GM19395 (cell line): Measurements from ENCODE around the gene IER3.
"Not testable (repeated sequence)": the region's sequence is repeated elsewhere in the genome, so short reads cannot be mapped to it uniquely, and the experiment has no call there.

Experiments used
- ATAC-seq: cut with Tn5 transposase; IDR thresholded peaks from one replicate; pipeline ENCODE4 v1.9.1; 2021; ENCODE audit warnings: mild to moderate bottlenecking, moderate library complexity; ENCODE audit not compliant: unreplicated experiment

IER3 gene

DNA sequence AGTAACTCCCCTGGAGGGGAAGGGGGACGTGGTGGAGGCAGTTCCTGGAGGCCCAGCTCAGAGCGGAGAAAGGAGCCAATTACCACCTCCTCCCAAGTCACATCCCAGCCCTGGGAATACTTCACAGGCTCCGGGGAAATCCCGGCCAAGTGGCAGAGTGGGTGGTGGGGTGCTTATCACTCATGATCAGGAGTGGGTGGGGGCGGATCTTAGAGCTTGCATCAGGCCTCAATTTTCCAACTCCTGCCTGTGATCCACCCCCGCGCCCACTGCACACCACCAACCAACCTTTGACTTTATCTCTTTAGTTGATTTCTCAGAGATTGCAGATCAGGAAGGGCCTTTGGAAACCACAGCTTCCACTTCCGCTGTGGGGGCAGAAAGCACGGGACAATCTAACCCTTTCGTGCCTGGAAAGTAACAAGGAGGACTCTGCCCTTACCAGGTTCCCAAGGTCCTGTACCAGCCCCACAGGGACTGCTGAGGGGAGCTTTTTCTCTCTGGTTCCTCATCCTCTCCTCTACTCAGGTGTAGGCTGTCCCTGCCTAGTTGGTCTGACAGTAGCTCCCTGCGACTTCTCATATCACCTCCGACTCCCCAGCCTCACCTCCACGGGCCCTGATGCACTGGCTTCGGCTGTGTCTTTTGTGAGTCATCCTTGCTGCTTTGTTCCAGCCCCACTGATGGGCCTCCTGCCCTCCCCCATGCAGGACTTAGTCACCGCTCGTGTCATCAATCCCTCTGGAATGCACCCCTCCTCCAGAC is 24.9 kb upstream of the IER3 start:
- ATAC-seq: no peak

- no peak for ATAC-seq
These were observed 24.3 kb upstream of the IER3 start for GRCh38 chr6:30768634-30769087.

- ATAC-seq: no peak
These were observed 23.6 kb upstream of the IER3 start for GRCh38 chr6:30767944-30768301.

GRCh38 chr6:30767158-30767943 is 23.0 kb upstream of the IER3 start:
- peak; percentile 69 for ATAC-seq

- ATAC-seq: no peak
These were observed 22.3 kb upstream of the IER3 start for GRCh38 chr6:30766461-30767157.

DNA sequence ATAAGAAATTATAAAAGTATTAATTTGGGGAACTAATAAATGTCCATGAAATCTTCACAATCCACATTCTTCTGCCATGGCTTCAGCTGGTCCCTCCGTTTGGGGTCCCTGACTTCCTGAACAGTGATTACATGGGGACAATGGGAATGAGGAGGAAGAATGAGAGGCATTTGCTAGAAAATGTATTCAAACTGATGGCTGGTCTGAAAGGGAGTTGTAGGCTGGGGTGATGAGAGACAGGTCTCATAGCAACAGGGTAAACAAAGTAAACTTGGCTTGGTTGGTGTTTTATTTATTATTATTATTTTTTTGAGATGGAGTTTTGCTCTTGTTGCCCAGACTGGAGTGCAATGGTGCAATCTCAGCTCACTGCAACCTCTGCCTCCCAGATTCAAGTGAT is 21.1 kb upstream of the IER3 start:
- ATAC-seq: not testable (repeated sequence)

GRCh38 chr6:30764490-30765043 is 20.2 kb upstream of the IER3 start:
- not testable (repeated sequence) for ATAC-seq

GRCh38 chr6:30763618-30764489 is 19.5 kb upstream of the IER3 start:
- ATAC-seq: no peak

GRCh38 chr6:30763155-30763617 is 18.8 kb upstream of the IER3 start:
- no peak for ATAC-seq

GRCh38 chr6:30761791-30762429 is 17.6 kb upstream of the IER3 start:
- no peak for ATAC-seq

GRCh38 chr6:30760549-30760948 is 16.2 kb upstream of the IER3 start:
- no peak for ATAC-seq

DNA sequence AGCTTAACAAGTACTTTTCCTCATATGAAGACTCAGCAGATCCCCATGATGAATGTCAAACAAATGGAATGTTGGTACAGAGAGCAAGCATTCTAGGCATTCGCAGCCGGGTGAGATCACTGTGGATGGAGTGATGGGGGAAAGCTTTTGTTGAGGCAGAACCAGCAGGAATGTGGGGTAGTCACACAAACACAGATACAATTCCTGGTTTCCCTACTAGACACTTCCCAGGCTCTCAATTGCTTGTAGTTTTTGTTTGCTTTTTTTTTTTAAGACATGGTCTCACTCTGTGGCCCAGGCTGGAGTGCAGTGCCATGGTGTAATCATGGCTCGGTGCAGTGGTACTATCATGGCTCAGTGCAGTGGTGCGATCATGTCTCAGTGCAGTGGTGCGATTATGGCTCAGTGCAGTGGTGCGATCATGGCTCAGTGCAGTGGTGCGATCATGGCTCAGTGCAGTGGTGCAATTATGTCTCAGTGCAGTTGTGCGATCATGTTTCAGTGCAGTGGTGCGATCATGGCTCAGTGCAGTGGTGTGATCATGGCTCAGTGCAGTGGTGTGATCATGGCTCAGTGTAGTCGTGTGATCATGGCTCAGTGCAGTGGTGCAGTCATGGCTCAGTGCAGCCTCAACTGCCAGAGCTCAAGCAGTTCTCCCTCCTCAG is 15.4 kb upstream of the IER3 start:
- no peak for ATAC-seq

- ATAC-seq: no peak
These were observed 13.0 kb upstream of the IER3 start for GRCh38 chr6:30757261-30757904.

- not testable (repeated sequence) for ATAC-seq
These were observed 12.2 kb upstream of the IER3 start for GRCh38 chr6:30756405-30757003.

DNA sequence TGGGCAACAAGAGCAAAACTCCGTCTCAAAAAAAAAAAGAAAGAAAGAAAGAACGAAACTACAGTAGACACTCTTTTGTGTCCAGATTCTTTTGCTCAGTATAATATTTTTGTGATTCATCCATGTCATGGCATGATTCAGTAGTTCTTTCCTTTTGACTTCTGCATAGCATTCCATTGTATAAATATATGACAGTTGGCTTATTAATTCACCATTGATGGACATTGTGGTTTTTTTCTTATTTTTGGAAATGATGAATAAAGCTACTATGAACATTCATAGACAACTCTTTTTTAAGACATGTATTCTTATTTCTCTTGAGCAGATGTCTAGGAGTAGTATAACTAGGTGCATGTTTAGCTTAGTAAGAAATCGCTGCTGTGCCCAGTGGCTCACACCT is 10.3 kb upstream of the IER3 start:
- no peak for ATAC-seq

DNA sequence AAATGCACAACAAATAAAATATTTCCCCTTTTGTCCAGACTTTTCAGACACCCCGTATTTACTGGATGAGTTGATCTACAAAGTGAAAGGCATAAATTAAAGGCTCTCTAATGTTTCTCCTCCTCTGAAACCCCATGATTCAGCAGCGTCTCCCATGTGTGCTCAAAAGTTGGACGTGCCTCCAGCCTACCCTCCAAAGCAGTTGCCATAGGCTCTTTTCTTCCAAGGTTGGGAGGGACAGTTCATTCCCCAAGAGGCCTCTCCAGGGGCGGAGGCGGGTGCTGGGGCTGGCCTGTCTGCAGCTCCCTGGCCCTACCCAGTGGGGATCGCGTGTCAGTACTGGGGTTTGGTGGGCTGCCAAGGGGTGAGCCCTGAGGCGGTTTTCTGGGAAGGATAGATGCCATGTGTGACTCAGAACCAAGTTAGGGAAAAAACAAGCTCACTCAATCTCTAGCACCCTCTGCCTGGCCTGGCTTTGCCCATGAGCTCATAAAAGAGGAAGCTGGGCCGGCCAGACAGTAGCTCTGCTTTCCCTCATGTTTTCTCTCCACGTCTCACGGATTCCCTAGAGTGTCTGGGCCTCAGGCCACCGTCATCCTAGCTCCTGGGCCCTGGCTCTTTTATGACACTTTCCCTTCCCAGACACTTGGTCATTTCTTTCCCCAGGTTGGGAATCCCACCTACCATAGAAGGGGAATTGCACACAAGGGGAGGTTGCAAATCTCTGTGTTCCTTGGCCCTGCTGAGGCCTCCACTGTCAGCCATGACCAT is 8.0 kb upstream of the IER3 start:
- ATAC-seq: no peak

DNA sequence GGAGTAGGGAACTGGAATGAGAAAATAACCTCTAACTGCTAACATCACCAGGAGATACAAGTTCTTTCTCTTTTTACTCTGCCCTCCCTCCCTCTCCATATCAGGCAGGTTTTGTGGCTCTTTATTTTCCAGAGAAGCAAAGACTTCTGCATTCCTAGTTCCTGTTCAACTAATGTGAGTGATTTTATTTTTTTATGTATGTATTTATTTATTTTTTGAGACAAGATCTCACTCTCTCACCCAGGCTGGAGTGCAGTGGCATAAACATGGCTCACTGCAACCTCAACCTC is 6.0 kb upstream of the IER3 start:
- no peak for ATAC-seq
